ENCODE data around the gene MYH13.

Gene MYH13

GRCh38 chr17:10372906-10373305 lies at the start of gene MYH13:
Gene MYH13, minus strand, starts transcription at chr17:10373006. Its CDS starts 8,476 bp downstream, at chr17:10364530.
- no peaks in the 10 kb centered on the region for H3K4me1 Mint-ChIP-seq

GRCh38 chr17:10421900-10422542 lies 49.2 kb upstream of the MYH13 start, which contains the start of gene MYH8:
Gene MYH8, minus strand, starts transcription at chr17:10421950. Its CDS starts 1,723 bp downstream, at chr17:10420227.
- H3K36me3 Mint-ChIP-seq = no peaks in the 10 kb centered on the region
- H3K27ac Mint-ChIP-seq = no peak within 1 kb of the TSS
- ATAC-seq (no peak), DNase-seq (ENCODE audit: low spot score in 2 of 2) (no peak)
- no peaks in the 10 kb centered on the region for H3K4me1 Mint-ChIP-seq
- H3K9me3 Mint-ChIP-seq = no peaks in the 10 kb centered on the region
- H3K4me3 Mint-ChIP-seq = no peak within 1 kb of the TSS

More at GRCh38 chr17:10372906-10373305, at the start of gene MYH13:
- Mint-ChIP-seq H3K4me3 (no peak within 1 kb of the TSS), H3K9me3 (no peaks in the 10 kb centered on the region), H3K36me3 (no peaks in the 10 kb centered on the region), H3K27ac (no peak within 1 kb of the TSS)
- ATAC-seq (no peak), DNase-seq (ENCODE audit: low spot score in 2 of 2) (no peak)

- no peak for ATAC-seq
- no peak overlapping the region for H3K27ac Mint-ChIP-seq
- H3K4me3 Mint-ChIP-seq = no peak overlapping the region
- no peaks in the 10 kb centered on the region for H3K9me3 Mint-ChIP-seq
- DNase-seq (ENCODE audit: low spot score in 2 of 2) = no peak
- H3K4me1 Mint-ChIP-seq = no peaks in the 10 kb centered on the region
- no peaks in the 10 kb centered on the region for H3K36me3 Mint-ChIP-seq
Measured at GRCh38 chr17:10421211-10421610, 48.4 kb upstream of the MYH13 start.

- H3K27ac Mint-ChIP-seq = no peak overlapping the region
- ATAC-seq = no peak
- H3K4me3 Mint-ChIP-seq = no peak overlapping the region
- no peak for DNase-seq (ENCODE audit: low spot score in 2 of 2)
- no peaks in the 10 kb centered on the region for H3K4me1 Mint-ChIP-seq
- H3K9me3 Mint-ChIP-seq = no peaks in the 10 kb centered on the region
- no peaks in the 10 kb centered on the region for H3K36me3 Mint-ChIP-seq
Measured at GRCh38 chr17:10420811-10421210, 48.0 kb upstream of the MYH13 start.

- Mint-ChIP-seq H3K4me3 (no peak overlapping the region), H3K4me1 (no peaks in the 10 kb centered on the region), H3K27ac (no peak overlapping the region), H3K9me3 (no peaks in the 10 kb centered on the region), H3K36me3 (no peaks in the 10 kb centered on the region)
- ATAC-seq (no peak), DNase-seq (ENCODE audit: low spot score in 2 of 2) (no peak)
Measured at GRCh38 chr17:10417431-10417830, 44.6 kb upstream of the MYH13 start.

- Mint-ChIP-seq H3K36me3 (no peaks in the 10 kb centered on the region), H3K4me3 (no peak overlapping the region), H3K9me3 (no peaks in the 10 kb centered on the region), H3K4me1 (no peaks in the 10 kb centered on the region), H3K27ac (no peak overlapping the region)
- no peak for DNase-seq (ENCODE audit: low spot score in 2 of 2)
- no peak for ATAC-seq
Measured at GRCh38 chr17:10415161-10415560, 42.4 kb upstream of the MYH13 start.

- Mint-ChIP-seq H3K4me3 (no peak overlapping the region), H3K36me3 (no peaks in the 10 kb centered on the region)
- no peak for ATAC-seq
Measured at GRCh38 chr17:10403589-10403988, 30.8 kb upstream of the MYH13 start.

GRCh38 chr17:10398352-10398751 lies 25.5 kb upstream of the MYH13 start:
- Mint-ChIP-seq H3K36me3 (no peaks in the 10 kb centered on the region), H3K9me3 (no peaks in the 10 kb centered on the region)

More at GRCh38 chr17:10403589-10403988, 30.8 kb upstream of the MYH13 start:
- no peak for DNase-seq (ENCODE audit: low spot score in 2 of 2)
- Mint-ChIP-seq H3K27ac (no peak overlapping the region), H3K4me1 (no peaks in the 10 kb centered on the region), H3K9me3 (no peaks in the 10 kb centered on the region)

GRCh38 chr17:10396524-10397163 lies 23.8 kb upstream of the MYH13 start:
- H3K9me3 Mint-ChIP-seq = no peaks in the 10 kb centered on the region
- no peaks in the 10 kb centered on the region for H3K36me3 Mint-ChIP-seq
- DNase-seq (ENCODE audit: low spot score in 2 of 2) = no peak
- H3K27ac Mint-ChIP-seq = no peak overlapping the region
- ATAC-seq = no peak
- H3K4me1 Mint-ChIP-seq = no peaks in the 10 kb centered on the region
- no peak overlapping the region for H3K4me3 Mint-ChIP-seq

More at GRCh38 chr17:10398352-10398751, 25.5 kb upstream of the MYH13 start:
- H3K4me3 Mint-ChIP-seq = no peak overlapping the region
- no peak overlapping the region for H3K27ac Mint-ChIP-seq
- no peak for ATAC-seq
- no peaks in the 10 kb centered on the region for H3K4me1 Mint-ChIP-seq
- no peak for DNase-seq (ENCODE audit: low spot score in 2 of 2)

GRCh38 chr17:10394201-10394887 lies 21.5 kb upstream of the MYH13 start:
- DNase-seq (ENCODE audit: low spot score in 2 of 2) = no peak
- Mint-ChIP-seq H3K36me3 (no peaks in the 10 kb centered on the region), H3K9me3 (no peaks in the 10 kb centered on the region), H3K27ac (no peak overlapping the region), H3K4me3 (no peak overlapping the region), H3K4me1 (no peaks in the 10 kb centered on the region)
- ATAC-seq = no peak

- DNase-seq (ENCODE audit: low spot score in 2 of 2) (no peak), ATAC-seq (no peak)
- H3K4me1 Mint-ChIP-seq = no peaks in the 10 kb centered on the region
- H3K4me3 Mint-ChIP-seq = no peak overlapping the region
- no peak overlapping the region for H3K27ac Mint-ChIP-seq
- no peaks in the 10 kb centered on the region for H3K9me3 Mint-ChIP-seq
- no peaks in the 10 kb centered on the region for H3K36me3 Mint-ChIP-seq
Measured at GRCh38 chr17:10392880-10393279, 20.1 kb upstream of the MYH13 start.

GRCh38 chr17:10385871-10386270 lies 13.1 kb upstream of the MYH13 start:
- H3K4me3 Mint-ChIP-seq = no peak overlapping the region
- DNase-seq (ENCODE audit: low spot score in 2 of 2) (no peak), ATAC-seq (no peak)
- no peaks in the 10 kb centered on the region for H3K36me3 Mint-ChIP-seq
- H3K4me1 Mint-ChIP-seq = no peaks in the 10 kb centered on the region
- no peak overlapping the region for H3K27ac Mint-ChIP-seq
- H3K9me3 Mint-ChIP-seq = no peaks in the 10 kb centered on the region

GRCh38 chr17:10384175-10384574 lies 11.4 kb upstream of the MYH13 start:
- H3K4me1 Mint-ChIP-seq = no peaks in the 10 kb centered on the region
- no peak overlapping the region for H3K27ac Mint-ChIP-seq
- no peak overlapping the region for H3K4me3 Mint-ChIP-seq
- H3K9me3 Mint-ChIP-seq = no peaks in the 10 kb centered on the region
- DNase-seq (ENCODE audit: low spot score in 2 of 2) (no peak), ATAC-seq (no peak)
- no peaks in the 10 kb centered on the region for H3K36me3 Mint-ChIP-seq

- no peak for ATAC-seq
- Mint-ChIP-seq H3K27ac (no peak overlapping the region), H3K9me3 (no peaks in the 10 kb centered on the region), H3K4me3 (no peak overlapping the region), H3K36me3 (no peaks in the 10 kb centered on the region), H3K4me1 (no peaks in the 10 kb centered on the region)
- DNase-seq (ENCODE audit: low spot score in 2 of 2) = no peak
Measured at GRCh38 chr17:10380631-10381408, 8.0 kb upstream of the MYH13 start.

GRCh38 chr17:10370016-10370608 lies 2.7 kb downstream of the MYH13 start:
- Mint-ChIP-seq H3K27ac (no peak overlapping the region), H3K4me3 (no peak overlapping the region), H3K4me1 (no peaks in the 10 kb centered on the region), H3K36me3 (no peaks in the 10 kb centered on the region), H3K9me3 (no peaks in the 10 kb centered on the region)
- ATAC-seq = no peak
- no peak for DNase-seq (ENCODE audit: low spot score in 2 of 2)
